ENCODE data around the gene CLRN3. TPM values are rescaled to one million over a fixed set of nuclear protein-coding genes. Genes with fewer than 3 reads are reported as not detected.

Gene CLRN3
- total RNA-seq, 2 donors from 2014 or later: 0.26 TPM; not detected in 1

GRCh38 chr10:127908106-127908958, 15.6 kb upstream of the CLRN3 start:
- 57 to 60% methylated on average over 13 of the region's 13 CpGs for WGBS, 2 donors
- Histone ChIP-seq H3K9me3 (no peaks in the 10 kb centered on the region), H3K4me3 (no peak overlapping the region), H3K36me3 (replicated peaks in 1 of 2; ENCODE audit: insufficient read depth in 1 of 2, low read depth in 2 of 2) (no peaks in the 10 kb centered on the region), H3K4me1 (peaks cover 12% of the 10 kb centered on the region), H3K27ac (peak overlapping the region in 2 of 4 donors; percentile 19 to 44), H3K27me3 (no peaks in the 10 kb centered on the region)
- TF ChIP-seq CTCF (IDR thresholded peaks at IDR 0.05) (no peak), POLR2A (IDR thresholded peaks at IDR 0.05) (no peak)
- intact Hi-C loops (cut with DNase I): no loop called here
- DNase-seq: peak in 2 of 4 donors; percentile 23 to 58
- peak; percentile 13 for ATAC-seq

- Histone ChIP-seq H3K9me3 (no peaks in the 10 kb centered on the region), H3K27me3 (no peaks in the 10 kb centered on the region), H3K36me3 (replicated peaks in 1 of 2; ENCODE audit: insufficient read depth in 1 of 2, low read depth in 2 of 2) (no peaks in the 10 kb centered on the region), H3K4me1 (peaks cover 12% of the 10 kb centered on the region), H3K4me3 (peak overlapping the region in 1 of 2 donors; percentile 12), H3K27ac (peak overlapping the region in 3 of 4 donors; percentile 7 to 71 (median 44))
- TF ChIP-seq CTCF (IDR thresholded peaks at IDR 0.05) (no peak), POLR2A (IDR thresholded peaks at IDR 0.05) (no peak)
- 5% methylated on average over 18 to 23 of the region's 65 CpGs for WGBS, 2 donors
- ATAC-seq (peak; percentile 32), DNase-seq (peak in 2 of 4 donors; percentile 34 to 35)
- intact Hi-C loops (cut with DNase I): no loop called here
Observed at GRCh38 chr10:127907411-127908105, 14.8 kb upstream of the CLRN3 start.

GRCh38 chr10:127906548-127907377, 14.0 kb upstream of the CLRN3 start, which contains the start of gene PTPRE:
Gene PTPRE, plus strand, starts transcription at chr10:127907103. Its CDS starts 133,779 bp downstream, at chr10:128040882.
- DNase-seq: peak; percentile 56 to 70 (median 61)
- Histone ChIP-seq H3K36me3 (replicated peaks in 1 of 2; ENCODE audit: insufficient read depth in 1 of 2, low read depth in 2 of 2) (no peaks in the 10 kb centered on the region), H3K27me3 (no peaks in the 10 kb centered on the region), H3K27ac (peak within 1 kb of the TSS in 3 of 4 donors; percentile 7 to 71 (median 44)), H3K4me3 (peak within 1 kb of the TSS in 1 of 2 donors; percentile 12), H3K4me1 (peaks cover 12% of the 10 kb centered on the region), H3K9me3 (no peaks in the 10 kb centered on the region)
- TF ChIP-seq POLR2A (IDR thresholded peaks at IDR 0.05) (no peak), CTCF (IDR thresholded peaks at IDR 0.05) (peak; percentile 39 to 91 (median 70))
- peak; percentile 82 for ATAC-seq
- intact Hi-C loops (cut with DNase I): no loop called here
- 8 to 31% methylated on average over 16 to 78 of the region's 78 CpGs for WGBS, 2 donors

GRCh38 chr10:127905848-127906261, 13.1 kb upstream of the CLRN3 start:
- DNase-seq (no peak), ATAC-seq (no peak)
- no peak for TF ChIP-seq CTCF (IDR thresholded peaks at IDR 0.05)
- TF ChIP-seq POLR2A (IDR thresholded peaks at IDR 0.05): no peak
- intact Hi-C loops (cut with DNase I): no loop called here
- WGBS, 2 donors: 80 to 92% methylated on average over 4 to 10 of the region's 10 CpGs
- Histone ChIP-seq H3K27me3 (no peaks in the 10 kb centered on the region), H3K9me3 (no peaks in the 10 kb centered on the region), H3K27ac (no peak overlapping the region), H3K4me1 (peaks cover 12% of the 10 kb centered on the region), H3K4me3 (no peak overlapping the region), H3K36me3 (replicated peaks in 1 of 2; ENCODE audit: insufficient read depth in 1 of 2, low read depth in 2 of 2) (no peaks in the 10 kb centered on the region)
